ENCODE results near the gene DSC3.

DNA sequence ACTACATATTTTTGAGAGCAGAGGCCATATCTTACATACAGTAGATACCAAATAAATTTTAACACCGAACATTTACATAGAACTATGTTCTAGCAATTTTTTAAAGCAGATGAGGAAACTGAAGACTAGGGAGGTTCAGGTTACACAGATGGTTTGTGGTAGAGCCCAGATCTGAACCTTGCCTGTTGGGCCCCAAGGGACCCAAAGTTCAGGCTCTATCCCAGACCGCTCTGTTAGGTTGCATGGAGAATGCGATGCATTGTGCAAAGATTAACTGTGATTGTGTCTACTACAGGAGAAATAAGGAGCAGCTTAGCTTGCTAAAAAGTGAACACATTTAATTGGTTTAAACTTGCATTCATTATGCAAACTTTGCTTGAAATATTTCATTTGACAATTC, 16.4 kb upstream of the DSC3 start:
- TF ChIP-seq EZH2 (IDR thresholded peaks at IDR 0.05) (no peak), POLR2AphosphoS5 (IDR thresholded peaks at IDR 0.05; ENCODE audit: low read depth, low read length) (no peak), JUND (IDR thresholded peaks at IDR 0.05) (no peak), EGR1 (IDR thresholded peaks at IDR 0.05; ENCODE audit: low read depth) (no peak)
